WI38 (cell line): Measurements from ENCODE around the gene CTBP2.

Experiments
- H3K4me3 ChIP-seq: 2 replicates; pipeline ENCODE4 v1.5.1; 2011; ENCODE audit warnings: low read depth, mild to moderate bottlenecking, control low read depth, low read length
- TF ChIP-seq, protein P1 (sequence below): IDR thresholded peaks from 2 replicates; pipeline ENCODE4 v1.5.1; 2012; ENCODE audit warnings: low read depth, mild to moderate bottlenecking, control low read depth, low read length

CTBP2 gene

GRCh38 chr10:124987788-124988187, 172.6 kb downstream of the CTBP2 start:
- no peak overlapping the region for H3K4me3 ChIP-seq
- TF ChIP-seq, protein P1, sequence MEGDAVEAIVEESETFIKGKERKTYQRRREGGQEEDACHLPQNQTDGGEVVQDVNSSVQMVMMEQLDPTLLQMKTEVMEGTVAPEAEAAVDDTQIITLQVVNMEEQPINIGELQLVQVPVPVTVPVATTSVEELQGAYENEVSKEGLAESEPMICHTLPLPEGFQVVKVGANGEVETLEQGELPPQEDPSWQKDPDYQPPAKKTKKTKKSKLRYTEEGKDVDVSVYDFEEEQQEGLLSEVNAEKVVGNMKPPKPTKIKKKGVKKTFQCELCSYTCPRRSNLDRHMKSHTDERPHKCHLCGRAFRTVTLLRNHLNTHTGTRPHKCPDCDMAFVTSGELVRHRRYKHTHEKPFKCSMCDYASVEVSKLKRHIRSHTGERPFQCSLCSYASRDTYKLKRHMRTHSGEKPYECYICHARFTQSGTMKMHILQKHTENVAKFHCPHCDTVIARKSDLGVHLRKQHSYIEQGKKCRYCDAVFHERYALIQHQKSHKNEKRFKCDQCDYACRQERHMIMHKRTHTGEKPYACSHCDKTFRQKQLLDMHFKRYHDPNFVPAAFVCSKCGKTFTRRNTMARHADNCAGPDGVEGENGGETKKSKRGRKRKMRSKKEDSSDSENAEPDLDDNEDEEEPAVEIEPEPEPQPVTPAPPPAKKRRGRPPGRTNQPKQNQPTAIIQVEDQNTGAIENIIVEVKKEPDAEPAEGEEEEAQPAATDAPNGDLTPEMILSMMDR = no peak

GRCh38 chr10:124985162-124985561, 175.2 kb downstream of the CTBP2 start:
- TF ChIP-seq, protein P1 = no peak
- H3K4me3 ChIP-seq = no peak overlapping the region

- no peak overlapping the region for H3K4me3 ChIP-seq
- TF ChIP-seq, protein P1 = no peak
Observed at GRCh38 chr10:124984376-124984775, 176.0 kb downstream of the CTBP2 start.

DNA sequence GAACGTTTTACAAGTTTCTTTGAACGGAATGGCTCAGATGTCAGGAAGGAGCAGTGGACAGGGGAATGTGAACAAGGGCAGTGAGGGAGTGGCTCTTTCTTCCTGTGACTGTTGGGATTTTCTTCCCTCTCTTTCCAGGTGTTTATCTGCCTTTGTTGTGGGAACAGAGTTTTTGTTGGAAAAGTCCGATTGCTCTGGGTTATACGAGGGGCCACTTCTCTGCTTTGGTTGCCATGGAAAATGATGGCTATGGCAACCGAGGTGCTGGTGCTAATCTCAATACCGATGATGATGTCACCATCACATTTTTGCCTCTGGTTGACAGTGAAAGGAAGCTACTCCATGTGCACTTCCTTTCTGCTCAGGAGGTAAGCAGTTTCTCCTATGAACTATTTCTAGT, 177.0 kb downstream of the CTBP2 start:
- H3K4me3 ChIP-seq = no peak overlapping the region
- TF ChIP-seq, protein P1 = no peak

DNA sequence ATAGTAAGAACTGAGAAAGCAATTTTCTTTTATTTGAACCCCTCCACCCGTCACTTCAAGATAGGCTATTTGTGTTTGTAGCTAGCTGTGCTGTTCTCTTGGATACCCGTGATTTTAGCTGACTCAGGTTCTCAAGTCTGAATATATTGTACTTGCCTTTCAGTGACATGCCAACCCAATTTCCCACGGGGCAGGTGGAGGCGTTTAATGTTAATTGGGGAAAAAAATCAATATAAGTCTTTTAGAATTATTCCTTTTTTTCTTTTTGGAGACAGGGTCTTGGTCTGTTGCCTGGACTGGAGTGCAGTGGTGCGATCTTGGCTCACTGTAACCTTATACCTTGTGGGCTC, 182.0 kb downstream of the CTBP2 start:
- no peak overlapping the region for H3K4me3 ChIP-seq
- TF ChIP-seq, protein P1 = no peak

DNA sequence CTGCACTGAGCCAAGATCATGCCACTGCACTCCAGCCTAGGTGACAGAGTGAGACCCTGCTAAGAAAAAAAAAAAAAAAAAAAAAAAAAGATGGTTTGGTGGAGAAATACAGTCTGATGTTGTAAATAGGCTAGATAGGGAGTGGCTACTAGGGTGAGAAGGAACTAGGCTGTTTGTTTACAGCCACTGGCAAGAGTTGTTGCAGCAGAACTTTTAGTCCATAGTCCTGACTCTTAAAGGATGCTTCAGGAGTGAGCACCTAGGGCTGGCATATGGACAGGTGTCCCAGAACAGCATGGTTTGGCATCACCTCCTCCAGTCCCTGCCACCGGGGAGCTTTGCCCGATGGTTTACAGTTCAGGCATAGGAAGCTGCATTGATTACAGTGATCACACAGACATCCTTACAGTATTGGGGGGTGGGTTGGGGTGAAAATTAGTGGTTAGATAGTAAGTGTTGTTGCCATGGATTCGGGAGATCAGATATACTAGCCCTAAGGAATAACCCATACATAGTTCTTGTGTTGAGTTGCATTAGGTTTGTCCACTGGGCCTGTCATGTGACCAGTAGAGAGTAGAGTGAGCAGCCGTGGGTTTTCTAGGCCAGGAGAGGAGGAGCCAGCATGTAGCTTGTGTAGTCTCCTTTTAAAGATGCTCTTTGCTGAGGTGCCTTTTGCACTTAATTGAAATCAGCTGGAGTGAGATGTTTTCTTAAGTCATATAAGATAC, 182.6 kb downstream of the CTBP2 start:
- H3K4me3 ChIP-seq = no peak overlapping the region
- TF ChIP-seq, protein P1 = no peak

GRCh38 chr10:124977161-124977560, 183.2 kb downstream of the CTBP2 start:
- TF ChIP-seq, protein P1 = no peak
- H3K4me3 ChIP-seq = no peak overlapping the region
